ENCODE data around the gene SUSD1.
"Not testable (repeated sequence)": the region's sequence is repeated elsewhere in the genome, so short reads cannot be mapped to it uniquely, and the experiment has no call there.

- TF ChIP-seq, protein P1, sequence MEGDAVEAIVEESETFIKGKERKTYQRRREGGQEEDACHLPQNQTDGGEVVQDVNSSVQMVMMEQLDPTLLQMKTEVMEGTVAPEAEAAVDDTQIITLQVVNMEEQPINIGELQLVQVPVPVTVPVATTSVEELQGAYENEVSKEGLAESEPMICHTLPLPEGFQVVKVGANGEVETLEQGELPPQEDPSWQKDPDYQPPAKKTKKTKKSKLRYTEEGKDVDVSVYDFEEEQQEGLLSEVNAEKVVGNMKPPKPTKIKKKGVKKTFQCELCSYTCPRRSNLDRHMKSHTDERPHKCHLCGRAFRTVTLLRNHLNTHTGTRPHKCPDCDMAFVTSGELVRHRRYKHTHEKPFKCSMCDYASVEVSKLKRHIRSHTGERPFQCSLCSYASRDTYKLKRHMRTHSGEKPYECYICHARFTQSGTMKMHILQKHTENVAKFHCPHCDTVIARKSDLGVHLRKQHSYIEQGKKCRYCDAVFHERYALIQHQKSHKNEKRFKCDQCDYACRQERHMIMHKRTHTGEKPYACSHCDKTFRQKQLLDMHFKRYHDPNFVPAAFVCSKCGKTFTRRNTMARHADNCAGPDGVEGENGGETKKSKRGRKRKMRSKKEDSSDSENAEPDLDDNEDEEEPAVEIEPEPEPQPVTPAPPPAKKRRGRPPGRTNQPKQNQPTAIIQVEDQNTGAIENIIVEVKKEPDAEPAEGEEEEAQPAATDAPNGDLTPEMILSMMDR (tag by site-specific recombination; IDR thresholded peaks at IDR 0.05): not testable (repeated sequence)
- not testable (repeated sequence) for TF ChIP-seq ZFP37 (tag by site-specific recombination; IDR thresholded peaks at IDR 0.05)
Measured at GRCh38 chr9:112190320-112190719, 15.2 kb upstream of the SUSD1 start.

Data from HEK293 (cell line).